Measurements from ENCODE around the gene KIF22.
"Not testable (repeated sequence)": the region's sequence is repeated elsewhere in the genome, so short reads cannot be mapped to it uniquely, and the experiment has no call there.

The KIF22 gene

DNA sequence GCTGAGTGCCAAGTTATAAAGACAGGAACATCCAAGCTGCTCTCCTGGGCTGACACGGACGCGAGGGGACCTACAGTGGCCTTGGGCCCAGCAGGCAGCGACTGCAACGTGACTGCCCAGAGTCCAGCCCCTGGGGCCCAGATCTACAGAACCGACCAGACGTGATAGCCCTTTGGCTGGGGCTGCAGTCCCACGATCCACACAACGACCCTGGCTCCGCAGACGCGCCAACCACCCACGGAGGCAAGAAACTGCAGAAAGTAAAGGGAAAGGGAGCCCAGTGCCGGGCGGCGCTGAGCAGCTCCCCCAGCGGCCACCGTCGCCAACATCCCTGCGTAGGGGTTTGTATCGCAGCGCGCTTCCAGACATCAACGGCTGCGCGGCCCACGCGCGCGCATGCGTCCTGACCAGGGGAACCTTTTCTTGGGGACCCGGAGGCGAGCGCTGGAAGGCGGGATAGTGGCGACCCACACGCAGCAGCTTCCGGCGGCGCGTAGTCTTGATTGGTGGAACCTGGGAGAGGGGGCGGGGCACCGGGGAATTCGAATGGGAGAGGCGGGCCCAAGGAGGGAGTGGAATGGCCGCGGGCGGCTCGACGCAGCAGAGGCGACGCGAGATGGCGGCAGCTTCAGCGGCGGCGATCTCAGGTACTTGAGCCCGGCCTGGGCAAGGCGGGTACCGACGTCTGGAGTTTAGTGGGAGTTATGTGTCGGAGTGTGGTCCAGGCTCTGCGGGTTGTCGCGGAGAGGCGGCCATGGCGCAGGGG, at the start of gene KIF22:
TSS of gene KIF22 (plus strand) at position 569 of the 766 bp plus-strand sequence. CDS start at position 578, 9 bp downstream.
- no peaks in the 10 kb centered on the region for H3K9me3 ChIP-seq (ENCODE audit: control insufficient read depth, insufficient read depth, low read depth, low read length)
- H3K9ac ChIP-seq (ENCODE audit: low read length), result peak within 1 kb of the TSS; percentile 92
- H3K27me3 ChIP-seq (ENCODE audit: control insufficient read depth, insufficient read depth, low read length), result no peaks in the 10 kb centered on the region
- H3K27ac ChIP-seq (ENCODE audit: low read depth, low read length), result peak within 1 kb of the TSS; percentile 78; the same call in 1 of the 2 replicates
- peaks cover 11% of the 10 kb centered on the region for H3K36me3 ChIP-seq (ENCODE audit: control insufficient read depth, insufficient read depth, low read length)
- peaks cover 11% of the 10 kb centered on the region for H3K4me1 ChIP-seq (ENCODE audit: control insufficient read depth, insufficient read depth, low read length)
- peak within 1 kb of the TSS; percentile 90 for H3K4me3 ChIP-seq (ENCODE audit: low read depth, low read length)

DNA sequence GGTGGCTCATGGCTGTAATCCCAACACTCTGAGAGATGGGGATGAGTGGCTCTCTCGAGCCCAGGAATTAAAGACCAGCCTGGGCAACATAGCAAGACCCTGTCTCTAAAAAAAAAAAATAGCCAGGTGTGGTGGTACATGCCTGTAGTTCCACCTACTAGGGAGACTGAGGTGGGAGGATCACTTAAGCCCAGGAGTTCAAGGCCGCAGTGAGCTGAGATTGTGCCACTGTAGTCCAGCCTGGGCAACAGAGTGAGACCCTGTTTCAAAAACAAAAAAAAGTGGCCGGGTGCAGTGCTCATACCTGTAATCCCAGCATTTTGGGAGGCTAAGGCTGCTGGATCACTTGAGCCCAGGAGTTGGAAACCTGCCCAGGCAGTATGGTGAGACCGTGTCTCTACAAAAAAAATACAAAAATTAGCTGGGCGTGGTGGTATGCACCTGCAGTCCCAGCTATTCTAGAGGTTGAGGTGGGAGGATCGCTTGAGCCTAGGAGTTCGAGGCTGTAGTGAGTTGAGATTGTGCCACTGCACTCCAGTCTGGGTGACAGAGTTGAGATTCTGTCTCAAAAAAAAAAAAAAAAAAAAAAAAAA, 47.8 kb upstream of the KIF22 start:
- Histone ChIP-seq H3K4me3 (ENCODE audit: low read depth, low read length) (no peak overlapping the region), H3K4me1 (ENCODE audit: control insufficient read depth, insufficient read depth, low read length) (no peaks in the 10 kb centered on the region), H3K27ac (ENCODE audit: low read depth, low read length) (no peak overlapping the region), H3K36me3 (ENCODE audit: control insufficient read depth, insufficient read depth, low read length) (peaks cover 11% of the 10 kb centered on the region), H3K27me3 (ENCODE audit: control insufficient read depth, insufficient read depth, low read length) (no peaks in the 10 kb centered on the region), H3K9me3 (ENCODE audit: control insufficient read depth, insufficient read depth, low read depth, low read length) (peaks cover 3% of the 10 kb centered on the region; the same call in 1 of the 2 replicates), H3K9ac (ENCODE audit: low read length) (no peak overlapping the region)

GRCh38 chr16:29743475-29743826, 47.1 kb upstream of the KIF22 start:
- Histone ChIP-seq H3K4me1 (ENCODE audit: control insufficient read depth, insufficient read depth, low read length) (no peaks in the 10 kb centered on the region), H3K9me3 (ENCODE audit: control insufficient read depth, insufficient read depth, low read depth, low read length) (peaks cover 10% of the 10 kb centered on the region), H3K4me3 (ENCODE audit: low read depth, low read length) (no peak overlapping the region), H3K27ac (ENCODE audit: low read depth, low read length) (no peak overlapping the region), H3K9ac (ENCODE audit: low read length) (no peak overlapping the region), H3K36me3 (ENCODE audit: control insufficient read depth, insufficient read depth, low read length) (peaks cover 7% of the 10 kb centered on the region), H3K27me3 (ENCODE audit: control insufficient read depth, insufficient read depth, low read length) (no peaks in the 10 kb centered on the region)

- Histone ChIP-seq H3K9ac (ENCODE audit: low read length) (no peak overlapping the region), H3K27ac (ENCODE audit: low read depth, low read length) (no peak overlapping the region), H3K4me3 (ENCODE audit: low read depth, low read length) (no peak overlapping the region), H3K9me3 (ENCODE audit: control insufficient read depth, insufficient read depth, low read depth, low read length) (peaks cover 13% of the 10 kb centered on the region), H3K4me1 (ENCODE audit: control insufficient read depth, insufficient read depth, low read length) (no peaks in the 10 kb centered on the region), H3K36me3 (ENCODE audit: control insufficient read depth, insufficient read depth, low read length) (peaks cover 9% of the 10 kb centered on the region), H3K27me3 (ENCODE audit: control insufficient read depth, insufficient read depth, low read length) (no peaks in the 10 kb centered on the region)
These were observed 46.6 kb upstream of the KIF22 start for GRCh38 chr16:29743827-29744531.

- Histone ChIP-seq H3K4me3 (ENCODE audit: low read depth, low read length) (no peak overlapping the region), H3K36me3 (ENCODE audit: control insufficient read depth, insufficient read depth, low read length) (peaks cover 6% of the 10 kb centered on the region), H3K27ac (ENCODE audit: low read depth, low read length) (no peak overlapping the region), H3K4me1 (ENCODE audit: control insufficient read depth, insufficient read depth, low read length) (no peaks in the 10 kb centered on the region), H3K9ac (ENCODE audit: low read length) (no peak overlapping the region), H3K27me3 (ENCODE audit: control insufficient read depth, insufficient read depth, low read length) (no peaks in the 10 kb centered on the region), H3K9me3 (ENCODE audit: control insufficient read depth, insufficient read depth, low read depth, low read length) (peaks cover 14% of the 10 kb centered on the region)
These were observed 45.9 kb upstream of the KIF22 start for GRCh38 chr16:29744541-29745101.

DNA sequence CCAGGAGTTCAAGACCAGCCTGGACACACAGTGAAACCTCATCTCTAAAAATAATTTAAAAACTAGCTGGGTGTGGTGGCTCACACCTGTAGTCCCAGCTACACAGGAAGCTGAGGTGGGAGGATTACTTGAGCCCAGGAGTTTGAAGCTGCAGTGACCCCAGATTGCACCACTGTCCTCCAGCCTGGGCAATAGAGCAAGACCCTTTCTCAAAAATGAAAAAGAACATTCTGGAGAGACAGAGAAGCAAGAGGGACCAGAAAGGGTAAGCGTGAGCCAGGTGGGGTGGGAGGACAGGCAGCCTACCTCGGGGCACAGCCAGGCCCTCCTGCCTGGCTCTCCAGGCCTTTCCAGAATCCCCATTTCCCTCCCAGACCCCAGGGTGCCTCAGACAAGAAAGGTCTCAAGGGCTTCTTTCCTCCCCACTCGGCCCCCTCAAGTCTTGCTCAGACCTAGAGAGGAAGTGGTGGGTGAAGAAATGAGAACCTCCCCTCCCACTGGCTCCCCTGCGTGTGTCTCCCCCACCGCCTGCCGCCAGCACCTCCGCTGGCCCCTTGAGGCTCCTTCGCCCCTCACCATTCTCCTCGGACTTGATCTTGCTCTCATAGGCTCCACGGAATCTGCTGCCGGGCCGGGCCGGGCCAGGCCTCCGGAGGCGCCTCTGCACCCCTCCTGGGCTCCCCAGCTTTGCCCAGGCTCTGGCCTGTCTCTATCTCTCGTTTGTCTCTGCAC, 45.3 kb upstream of the KIF22 start:
- H3K9me3 ChIP-seq (ENCODE audit: control insufficient read depth, insufficient read depth, low read depth, low read length), result peaks cover 14% of the 10 kb centered on the region
- H3K9ac ChIP-seq (ENCODE audit: low read length), result no peak overlapping the region
- no peak overlapping the region for H3K27ac ChIP-seq (ENCODE audit: low read depth, low read length)
- 0 out of 2 replicates have a peak, but pooled peaks cover 3% of the 10 kb centered on the region for H3K36me3 ChIP-seq (ENCODE audit: control insufficient read depth, insufficient read depth, low read length)
- no peaks in the 10 kb centered on the region for H3K4me1 ChIP-seq (ENCODE audit: control insufficient read depth, insufficient read depth, low read length)
- no peaks in the 10 kb centered on the region for H3K27me3 ChIP-seq (ENCODE audit: control insufficient read depth, insufficient read depth, low read length)
- H3K4me3 ChIP-seq (ENCODE audit: low read depth, low read length), result no peak overlapping the region

DNA sequence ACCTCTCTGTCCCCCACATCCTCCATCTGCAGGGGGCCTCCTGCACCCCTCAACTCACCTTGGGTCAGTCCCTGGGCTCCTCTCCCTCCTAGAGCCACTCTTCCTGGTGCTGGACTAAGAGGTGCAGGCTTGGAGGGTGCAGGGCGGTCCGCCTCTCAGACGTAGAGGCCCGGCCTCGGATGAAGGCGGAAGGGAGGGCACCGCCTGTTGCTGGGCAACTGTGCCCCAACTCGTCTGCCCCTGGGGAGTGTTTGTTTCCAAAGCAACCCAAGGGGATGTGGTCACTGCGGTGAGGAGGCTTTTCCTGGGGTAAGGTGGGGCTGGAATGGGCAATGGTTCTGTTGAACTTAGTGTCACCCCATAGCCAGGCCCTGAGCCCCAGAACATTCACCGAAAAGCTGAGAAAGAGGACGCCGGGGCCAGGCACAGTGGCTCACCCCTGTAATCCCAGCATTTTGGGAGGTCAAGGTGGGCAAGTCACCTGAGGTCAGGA, 44.7 kb upstream of the KIF22 start, which contains the start of gene C16orf54:
TSS of gene C16orf54 (minus strand) at position 138 of the 493 bp plus-strand sequence. CDS start 1,039 bp downstream, outside the sequence.
- H3K4me1 ChIP-seq (ENCODE audit: control insufficient read depth, insufficient read depth, low read length), result no peaks in the 10 kb centered on the region
- H3K4me3 ChIP-seq (ENCODE audit: low read depth, low read length), result no peak within 1 kb of the TSS
- no peak within 1 kb of the TSS for H3K27ac ChIP-seq (ENCODE audit: low read depth, low read length)
- H3K27me3 ChIP-seq (ENCODE audit: control insufficient read depth, insufficient read depth, low read length), result no peaks in the 10 kb centered on the region
- H3K9me3 ChIP-seq (ENCODE audit: control insufficient read depth, insufficient read depth, low read depth, low read length), result peaks cover 14% of the 10 kb centered on the region
- H3K36me3 ChIP-seq (ENCODE audit: control insufficient read depth, insufficient read depth, low read length), result 0 out of 2 replicates have a peak, but pooled peaks cover 3% of the 10 kb centered on the region
- no peak within 1 kb of the TSS for H3K9ac ChIP-seq (ENCODE audit: low read length)

GRCh38 chr16:29746518-29746917, 44.0 kb upstream of the KIF22 start:
- not testable (repeated sequence) for H3K9ac ChIP-seq (ENCODE audit: low read length); H3K36me3 ChIP-seq (ENCODE audit: control insufficient read depth, insufficient read depth, low read length); H3K27me3 ChIP-seq (ENCODE audit: control insufficient read depth, insufficient read depth, low read length); H3K27ac ChIP-seq (ENCODE audit: low read depth, low read length); H3K4me3 ChIP-seq (ENCODE audit: low read depth, low read length); H3K4me1 ChIP-seq (ENCODE audit: control insufficient read depth, insufficient read depth, low read length)
- H3K9me3 ChIP-seq (ENCODE audit: control insufficient read depth, insufficient read depth, low read depth, low read length), result peaks cover 14% of the 10 kb centered on the region

DNA sequence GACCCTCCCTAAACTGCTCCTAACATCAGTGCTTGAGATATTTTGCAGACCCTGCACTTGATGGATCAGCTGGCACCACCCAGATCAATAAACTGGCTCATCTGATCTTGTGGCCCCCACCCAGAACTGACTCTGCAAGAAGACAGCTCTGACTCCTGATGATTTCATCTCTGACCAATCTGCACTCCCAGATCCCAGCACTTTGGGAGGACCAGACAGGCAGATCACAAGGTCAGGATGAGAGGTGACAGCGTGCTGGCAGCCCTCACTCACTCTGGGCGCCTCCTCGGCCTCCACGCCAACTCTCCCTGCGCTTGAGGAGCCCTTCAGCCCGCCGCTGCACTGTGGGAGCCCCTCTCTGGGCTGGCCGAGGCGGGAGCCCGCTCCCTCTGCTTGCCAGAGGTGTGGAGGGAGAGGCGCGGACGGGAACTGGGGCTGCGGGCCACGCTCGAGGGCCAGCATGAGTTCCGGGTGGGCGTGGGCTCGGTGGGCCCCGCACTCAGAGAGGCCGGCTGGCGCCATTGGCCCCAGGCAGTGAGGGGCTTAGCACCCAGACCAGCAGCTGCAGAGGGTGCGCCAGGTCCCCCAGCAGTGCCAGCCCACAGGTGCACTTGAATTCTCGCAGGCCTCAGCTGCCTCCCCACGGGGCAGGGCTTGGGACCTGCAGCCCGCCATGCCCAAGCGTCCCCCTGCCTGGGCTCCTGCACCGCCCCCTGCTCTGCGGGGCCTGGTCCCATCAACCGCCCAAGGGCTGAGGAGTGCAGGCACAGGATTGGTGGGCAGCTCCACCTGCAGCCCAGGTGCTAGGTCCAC, 42.4 kb upstream of the KIF22 start:
- Histone ChIP-seq H3K4me1 (ENCODE audit: control insufficient read depth, insufficient read depth, low read length) (no peaks in the 10 kb centered on the region), H3K27ac (ENCODE audit: low read depth, low read length) (no peak overlapping the region), H3K9me3 (ENCODE audit: control insufficient read depth, insufficient read depth, low read depth, low read length) (peaks cover 14% of the 10 kb centered on the region), H3K27me3 (ENCODE audit: control insufficient read depth, insufficient read depth, low read length) (no peaks in the 10 kb centered on the region), H3K4me3 (ENCODE audit: low read depth, low read length) (no peak overlapping the region), H3K36me3 (ENCODE audit: control insufficient read depth, insufficient read depth, low read length) (0 out of 2 replicates have a peak, but pooled peaks cover 3% of the 10 kb centered on the region), H3K9ac (ENCODE audit: low read length) (no peak overlapping the region)

GRCh38 chr16:29748760-29749149, 41.8 kb upstream of the KIF22 start:
- not testable (repeated sequence) for H3K4me1 ChIP-seq (ENCODE audit: control insufficient read depth, insufficient read depth, low read length); H3K4me3 ChIP-seq (ENCODE audit: low read depth, low read length); H3K27ac ChIP-seq (ENCODE audit: low read depth, low read length); H3K36me3 ChIP-seq (ENCODE audit: control insufficient read depth, insufficient read depth, low read length); H3K9ac ChIP-seq (ENCODE audit: low read length); H3K27me3 ChIP-seq (ENCODE audit: control insufficient read depth, insufficient read depth, low read length)
- H3K9me3 ChIP-seq (ENCODE audit: control insufficient read depth, insufficient read depth, low read depth, low read length), result peaks cover 14% of the 10 kb centered on the region

Data from HUES6 (cell line).